ENCODE data around the gene UTF1. TPM values are rescaled to one million over a fixed set of nuclear protein-coding genes. Genes with fewer than 3 reads are reported as not detected.

UTF1 gene
- total and polyA plus RNA-seq, 4 donors = not detected

GRCh38 chr10:133236401-133237240, 6.6 kb downstream of the UTF1 start:
- H3K36me3 ChIP-seq (ENCODE audit: control insufficient read depth in 1 of 2, insufficient read depth in 2 of 2, low read length in 1 of 2) = no peaks in the 10 kb centered on the region
- no peak overlapping the region for H3K4me3 ChIP-seq (ENCODE audit: low read length in 2 of 2)
- no peak overlapping the region for H3K27ac ChIP-seq (ENCODE audit: low read depth in 1 of 2, low read length in 2 of 2)
- no peaks in the 10 kb centered on the region for H3K27me3 ChIP-seq (ENCODE audit: control insufficient read depth in 1 of 2, insufficient read depth in 2 of 2, low read length in 1 of 2)
- intact Hi-C loops (cut with DNase I) = no loop called here
- ATAC-seq (ENCODE audit: low FRiP score) (no peak), DNase-seq (no peak)
- WGBS, 2 donors = 1% methylated on average over 82 to 103 of the region's 103 CpGs
- no peaks in the 10 kb centered on the region for H3K4me1 ChIP-seq (ENCODE audit: control insufficient read depth in 1 of 2, insufficient read depth in 2 of 2, low read length in 2 of 2)
- no peaks in the 10 kb centered on the region for H3K9me3 ChIP-seq (ENCODE audit: control insufficient read depth, low read length)

- Histone ChIP-seq H3K4me1 (ENCODE audit: control insufficient read depth in 1 of 2, insufficient read depth in 2 of 2, low read length in 2 of 2) (no peaks in the 10 kb centered on the region), H3K4me3 (ENCODE audit: low read length in 2 of 2) (no peak overlapping the region), H3K9me3 (ENCODE audit: control insufficient read depth, low read length) (no peaks in the 10 kb centered on the region), H3K27me3 (ENCODE audit: control insufficient read depth in 1 of 2, insufficient read depth in 2 of 2, low read length in 1 of 2) (no peaks in the 10 kb centered on the region), H3K36me3 (ENCODE audit: control insufficient read depth in 1 of 2, insufficient read depth in 2 of 2, low read length in 1 of 2) (no peaks in the 10 kb centered on the region), H3K27ac (ENCODE audit: low read depth in 1 of 2, low read length in 2 of 2) (no peak overlapping the region)
- intact Hi-C loops (cut with DNase I) = no loop called here
- no peak for DNase-seq
- ATAC-seq (ENCODE audit: low FRiP score) = peak; percentile 15
- 2% methylated on average over 25 to 32 of the region's 32 CpGs for WGBS, 2 donors
Measured at GRCh38 chr10:133237241-133237587, 7.2 kb downstream of the UTF1 start.

GRCh38 chr10:133237588-133238465, 7.8 kb downstream of the UTF1 start, which contains the start of gene VENTX:
Gene VENTX, plus strand, starts transcription at chr10:133237855. Its CDS starts 60 bp downstream, at chr10:133237915.
- H3K4me1 ChIP-seq (ENCODE audit: control insufficient read depth in 1 of 2, insufficient read depth in 2 of 2, low read length in 2 of 2) = no peaks in the 10 kb centered on the region
- DNase-seq (no peak), ATAC-seq (ENCODE audit: low FRiP score) (no peak)
- H3K36me3 ChIP-seq (ENCODE audit: control insufficient read depth in 1 of 2, insufficient read depth in 2 of 2, low read length in 1 of 2) = no peaks in the 10 kb centered on the region
- 2 to 5% methylated on average over 58 to 60 of the region's 60 CpGs for WGBS, 2 donors
- H3K27me3 ChIP-seq (ENCODE audit: control insufficient read depth in 1 of 2, insufficient read depth in 2 of 2, low read length in 1 of 2) = no peaks in the 10 kb centered on the region
- no peak within 1 kb of the TSS for H3K27ac ChIP-seq (ENCODE audit: low read depth in 1 of 2, low read length in 2 of 2)
- no peaks in the 10 kb centered on the region for H3K9me3 ChIP-seq (ENCODE audit: control insufficient read depth, low read length)
- no peak within 1 kb of the TSS for H3K4me3 ChIP-seq (ENCODE audit: low read length in 2 of 2)
- intact Hi-C loops (cut with DNase I) = no loop called here

- no peak overlapping the region for H3K4me3 ChIP-seq (ENCODE audit: low read length in 2 of 2)
- no peaks in the 10 kb centered on the region for H3K27me3 ChIP-seq (ENCODE audit: control insufficient read depth in 1 of 2, insufficient read depth in 2 of 2, low read length in 1 of 2)
- no peaks in the 10 kb centered on the region for H3K9me3 ChIP-seq (ENCODE audit: control insufficient read depth, low read length)
- intact Hi-C loops (cut with DNase I) = no loop called here
- no peaks in the 10 kb centered on the region for H3K4me1 ChIP-seq (ENCODE audit: control insufficient read depth in 1 of 2, insufficient read depth in 2 of 2, low read length in 2 of 2)
- no peaks in the 10 kb centered on the region for H3K36me3 ChIP-seq (ENCODE audit: control insufficient read depth in 1 of 2, insufficient read depth in 2 of 2, low read length in 1 of 2)
- no peak overlapping the region for H3K27ac ChIP-seq (ENCODE audit: low read depth in 1 of 2, low read length in 2 of 2)
- ATAC-seq (ENCODE audit: low FRiP score) (no peak), DNase-seq (no peak)
- WGBS, 2 donors = 9 to 15% methylated on average over 15 of the region's 15 CpGs
Measured at GRCh38 chr10:133238466-133238804, 8.4 kb downstream of the UTF1 start.

GRCh38 chr10:133239990-133240389, 10.0 kb downstream of the UTF1 start:
- DNase-seq (no peak), ATAC-seq (ENCODE audit: low FRiP score) (no peak)
- Histone ChIP-seq H3K4me3 (ENCODE audit: low read length in 2 of 2) (no peak overlapping the region), H3K36me3 (ENCODE audit: control insufficient read depth in 1 of 2, insufficient read depth in 2 of 2, low read length in 1 of 2) (no peaks in the 10 kb centered on the region), H3K27me3 (ENCODE audit: control insufficient read depth in 1 of 2, insufficient read depth in 2 of 2, low read length in 1 of 2) (no peaks in the 10 kb centered on the region), H3K4me1 (ENCODE audit: control insufficient read depth in 1 of 2, insufficient read depth in 2 of 2, low read length in 2 of 2) (no peaks in the 10 kb centered on the region), H3K27ac (ENCODE audit: low read depth in 1 of 2, low read length in 2 of 2) (no peak overlapping the region), H3K9me3 (ENCODE audit: control insufficient read depth, low read length) (no peaks in the 10 kb centered on the region)
- intact Hi-C loops (cut with DNase I) = no loop called here
- 67% methylated on average over 15 of the region's 15 CpGs for WGBS, 2 donors

GRCh38 chr10:133241501-133242205, 11.6 kb downstream of the UTF1 start:
- H3K36me3 ChIP-seq (ENCODE audit: control insufficient read depth in 1 of 2, insufficient read depth in 2 of 2, low read length in 1 of 2) = no peaks in the 10 kb centered on the region
- H3K27ac ChIP-seq (ENCODE audit: low read depth in 1 of 2, low read length in 2 of 2) = no peak overlapping the region
- intact Hi-C loops (cut with DNase I) = no loop called here
- DNase-seq (no peak), ATAC-seq (ENCODE audit: low FRiP score) (no peak)
- H3K4me3 ChIP-seq (ENCODE audit: low read length in 2 of 2) = no peak overlapping the region
- no peaks in the 10 kb centered on the region for H3K4me1 ChIP-seq (ENCODE audit: control insufficient read depth in 1 of 2, insufficient read depth in 2 of 2, low read length in 2 of 2)
- 74 to 76% methylated on average over 25 of the region's 25 CpGs for WGBS, 2 donors
- no peaks in the 10 kb centered on the region for H3K9me3 ChIP-seq (ENCODE audit: control insufficient read depth, low read length)
- no peaks in the 10 kb centered on the region for H3K27me3 ChIP-seq (ENCODE audit: control insufficient read depth in 1 of 2, insufficient read depth in 2 of 2, low read length in 1 of 2)

GRCh38 chr10:133242611-133243356, 12.8 kb downstream of the UTF1 start:
- Histone ChIP-seq H3K36me3 (ENCODE audit: control insufficient read depth in 1 of 2, insufficient read depth in 2 of 2, low read length in 1 of 2) (no peaks in the 10 kb centered on the region), H3K4me1 (ENCODE audit: control insufficient read depth in 1 of 2, insufficient read depth in 2 of 2, low read length in 2 of 2) (no peaks in the 10 kb centered on the region)
- 79 to 83% methylated on average over 27 of the region's 27 CpGs for WGBS, 2 donors

GRCh38 chr10:133243593-133243992, 13.6 kb downstream of the UTF1 start:
- Histone ChIP-seq H3K9me3 (ENCODE audit: control insufficient read depth, low read length) (no peaks in the 10 kb centered on the region), H3K4me3 (ENCODE audit: low read length in 2 of 2) (no peak overlapping the region), H3K27ac (ENCODE audit: low read depth in 1 of 2, low read length in 2 of 2) (no peak overlapping the region), H3K4me1 (ENCODE audit: control insufficient read depth in 1 of 2, insufficient read depth in 2 of 2, low read length in 2 of 2) (no peaks in the 10 kb centered on the region), H3K36me3 (ENCODE audit: control insufficient read depth in 1 of 2, insufficient read depth in 2 of 2, low read length in 1 of 2) (no peaks in the 10 kb centered on the region), H3K27me3 (ENCODE audit: control insufficient read depth in 1 of 2, insufficient read depth in 2 of 2, low read length in 1 of 2) (no peaks in the 10 kb centered on the region)
- WGBS, 2 donors = 65 to 73% methylated on average over 12 to 14 of the region's 14 CpGs
- intact Hi-C loops (cut with DNase I) = no loop called here
- no peak for DNase-seq
- no peak for ATAC-seq (ENCODE audit: low FRiP score)

More at GRCh38 chr10:133242611-133243356, 12.8 kb downstream of the UTF1 start:
- DNase-seq (no peak), ATAC-seq (ENCODE audit: low FRiP score) (no peak)
- Histone ChIP-seq H3K27ac (ENCODE audit: low read depth in 1 of 2, low read length in 2 of 2) (no peak overlapping the region), H3K4me3 (ENCODE audit: low read length in 2 of 2) (no peak overlapping the region), H3K27me3 (ENCODE audit: control insufficient read depth in 1 of 2, insufficient read depth in 2 of 2, low read length in 1 of 2) (no peaks in the 10 kb centered on the region), H3K9me3 (ENCODE audit: control insufficient read depth, low read length) (no peaks in the 10 kb centered on the region)
- intact Hi-C loops (cut with DNase I) = no loop called here
